Activated B cell treated with CpG ODN at 0.5 μM for 24 hours (primary cell): Measurements from ENCODE around the gene PTPRR. TPM values are rescaled to one million over a fixed set of nuclear protein-coding genes. Genes with fewer than 3 reads are reported as not detected.

Source experiments
- ATAC-seq: fragments of 200-7000 bp; cut with Tn5 transposase; one replicate; pipeline ENCODE4 v1.10.0; 2021; ENCODE audit warnings: low read depth, mild to moderate bottlenecking, moderate library complexity
- CTCF ChIA-PET: fragments of 350-600 bp; sonication (Branson Sonifier 250); formaldehyde crosslinking; loops from one replicate; lab custom pipeline; 2021; ENCODE audit warnings: antibody characterized with exemption; lab: Charles Lee
- POLR2A ChIA-PET: fragments of 350-600 bp; sonication (Branson Sonifier 250); formaldehyde crosslinking; loops from one replicate; lab custom pipeline; 2021; ENCODE audit warnings: antibody characterized with exemption; lab: Charles Lee
- DNase-seq: peaks from one replicate; pipeline ENCODE4 v3.0.0; 2022
- H3K27ac Mint-ChIP-seq: one replicate; pipeline ENCODE4 v1.8.0; 2020; ENCODE audit warnings: mixed read lengths
- H3K27me3 Mint-ChIP-seq: one replicate; pipeline ENCODE4 v1.8.0; 2021; ENCODE audit warnings: mixed read lengths
- H3K36me3 Mint-ChIP-seq: one replicate; pipeline ENCODE4 v1.8.0; 2021; ENCODE audit warnings: low read depth, mixed read lengths
- H3K4me1 Mint-ChIP-seq: one replicate; pipeline ENCODE4 v1.8.0; 2021; ENCODE audit warnings: mixed read lengths
- H3K4me3 Mint-ChIP-seq: one replicate; pipeline ENCODE4 v1.8.0; 2020; ENCODE audit warnings: mild to moderate bottlenecking, mixed read lengths
- H3K9me3 Mint-ChIP-seq: one replicate; pipeline ENCODE4 v1.8.0; 2020; ENCODE audit warnings: mixed read lengths
- intact Hi-C: fragments of 100-400 bp; cut with micrococcal nuclease; formaldehyde crosslinking; loops from one replicate; pipeline ENCODE4 v1.15.1; 2024
- total RNA-seq: library from RNA; stranded (reverse); gene quantifications from 2 replicates; pipeline ENCODE4 v1.2.3, GENCODE V29; 2022
- TF ChIP-seq, protein P1 (sequence below): fragments of 200-600 bp; IDR thresholded peaks from one replicate; pipeline ENCODE4 v1.8.0; 2022; ENCODE audit warnings: antibody characterized with exemption, mild to moderate bottlenecking

PTPRR gene
- total RNA-seq, 1 donor from 2014 or later, result not detected

DNA sequence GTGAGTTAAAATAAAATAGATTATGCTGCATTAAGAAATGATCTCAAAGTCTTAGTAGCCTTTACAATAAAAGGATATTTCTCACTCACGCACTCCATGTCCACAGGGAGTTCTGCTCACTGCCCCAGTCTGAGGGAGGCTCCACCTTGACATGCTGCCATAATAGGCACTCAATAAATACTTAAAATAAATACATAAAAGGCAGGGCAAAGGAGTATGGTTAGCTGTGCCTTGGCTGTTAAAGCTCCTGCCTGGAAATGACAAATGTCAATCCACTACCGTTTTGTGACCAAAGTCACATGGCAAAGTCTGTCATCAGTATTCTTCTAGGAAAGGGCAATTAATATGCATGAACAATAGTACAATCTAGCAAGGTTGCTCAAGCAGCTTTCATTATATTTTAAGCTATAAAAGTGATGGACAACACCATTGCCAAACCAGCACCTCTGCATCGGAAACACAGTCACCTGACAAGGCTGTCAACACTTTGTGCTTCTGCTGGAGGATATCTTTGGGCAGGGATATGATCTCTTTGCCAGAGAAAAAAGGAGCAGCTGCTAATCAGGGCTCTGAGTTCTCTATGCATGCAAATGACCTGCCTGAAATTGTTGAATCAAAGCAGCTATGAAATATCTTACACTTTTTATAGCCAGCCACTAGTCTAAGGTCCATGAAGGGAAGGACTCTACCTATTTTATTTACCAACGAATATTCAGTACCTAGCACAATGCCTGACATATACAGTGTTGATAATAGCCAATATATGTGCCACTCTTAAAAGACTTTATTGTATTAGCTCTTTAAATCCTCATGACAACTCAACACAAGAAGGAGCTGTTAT is 90.1 kb downstream of the PTPRR start:
- ChIA-PET POLR2A (no interaction called here), CTCF (no interaction called here)
- no peak for ATAC-seq

DNA sequence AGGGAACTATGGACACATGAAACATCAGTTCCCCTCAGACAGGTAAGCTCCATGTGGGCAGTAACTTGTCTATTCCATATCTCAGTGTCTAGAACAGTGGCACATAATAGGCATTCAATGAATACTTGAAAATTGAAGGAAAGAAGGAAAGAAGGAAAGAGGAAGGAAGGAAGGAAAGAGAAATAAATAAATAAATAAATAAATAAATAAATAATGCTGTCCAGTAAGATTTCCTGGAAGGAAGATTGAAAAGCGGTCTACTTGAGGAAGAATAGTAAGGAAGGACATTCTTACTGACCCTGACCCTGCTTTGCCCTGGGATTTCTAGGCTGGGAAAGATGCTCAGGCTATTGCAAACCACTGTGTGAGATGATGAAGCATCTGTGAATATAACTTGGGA is 91.5 kb downstream of the PTPRR start:
- H3K4me1 Mint-ChIP-seq, result no peaks in the 10 kb centered on the region
- ATAC-seq, result no peak
- H3K27me3 Mint-ChIP-seq, result no peaks in the 10 kb centered on the region
- intact Hi-C loops, result no loop called here
- no peak for DNase-seq
- TF ChIP-seq, protein P1, sequence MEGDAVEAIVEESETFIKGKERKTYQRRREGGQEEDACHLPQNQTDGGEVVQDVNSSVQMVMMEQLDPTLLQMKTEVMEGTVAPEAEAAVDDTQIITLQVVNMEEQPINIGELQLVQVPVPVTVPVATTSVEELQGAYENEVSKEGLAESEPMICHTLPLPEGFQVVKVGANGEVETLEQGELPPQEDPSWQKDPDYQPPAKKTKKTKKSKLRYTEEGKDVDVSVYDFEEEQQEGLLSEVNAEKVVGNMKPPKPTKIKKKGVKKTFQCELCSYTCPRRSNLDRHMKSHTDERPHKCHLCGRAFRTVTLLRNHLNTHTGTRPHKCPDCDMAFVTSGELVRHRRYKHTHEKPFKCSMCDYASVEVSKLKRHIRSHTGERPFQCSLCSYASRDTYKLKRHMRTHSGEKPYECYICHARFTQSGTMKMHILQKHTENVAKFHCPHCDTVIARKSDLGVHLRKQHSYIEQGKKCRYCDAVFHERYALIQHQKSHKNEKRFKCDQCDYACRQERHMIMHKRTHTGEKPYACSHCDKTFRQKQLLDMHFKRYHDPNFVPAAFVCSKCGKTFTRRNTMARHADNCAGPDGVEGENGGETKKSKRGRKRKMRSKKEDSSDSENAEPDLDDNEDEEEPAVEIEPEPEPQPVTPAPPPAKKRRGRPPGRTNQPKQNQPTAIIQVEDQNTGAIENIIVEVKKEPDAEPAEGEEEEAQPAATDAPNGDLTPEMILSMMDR, result no peak
- no peak overlapping the region for H3K4me3 Mint-ChIP-seq
- H3K36me3 Mint-ChIP-seq, result no peaks in the 10 kb centered on the region
- no peak overlapping the region for H3K27ac Mint-ChIP-seq
- CTCF ChIA-PET, result no interaction called here
- no peaks in the 10 kb centered on the region for H3K9me3 Mint-ChIP-seq
- POLR2A ChIA-PET, result no interaction called here

More for the DNA sequence above, 90.1 kb downstream of the PTPRR start:
- DNase-seq, result no peak
- Mint-ChIP-seq H3K9me3 (no peaks in the 10 kb centered on the region), H3K27ac (no peak overlapping the region), H3K27me3 (no peaks in the 10 kb centered on the region), H3K4me3 (no peak overlapping the region), H3K36me3 (no peaks in the 10 kb centered on the region), H3K4me1 (no peaks in the 10 kb centered on the region)
- TF ChIP-seq, protein P1, result no peak
- intact Hi-C loops, result no loop called here

DNA sequence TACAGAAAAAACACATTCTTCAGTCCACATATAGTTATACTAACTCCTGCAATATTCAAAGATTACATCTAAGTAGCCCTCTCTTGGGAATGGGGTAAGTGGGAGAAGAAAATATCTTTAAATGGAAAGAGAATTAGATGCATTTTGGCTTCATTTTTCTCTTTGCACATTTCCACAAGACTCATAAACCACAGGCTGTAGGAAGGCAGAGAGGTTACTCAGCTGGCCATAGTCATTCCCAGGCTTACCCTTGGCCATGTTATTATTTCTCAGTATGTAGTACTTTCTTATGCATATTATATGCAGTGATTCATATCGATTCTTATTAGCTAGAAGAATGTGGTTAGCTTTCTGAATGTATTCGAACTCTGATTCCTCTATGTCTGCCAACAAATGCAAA is 92.2 kb downstream of the PTPRR start:
- ChIA-PET CTCF (no interaction called here), POLR2A (no interaction called here)
- no peak for ATAC-seq
- intact Hi-C loops, result no loop called here
- Mint-ChIP-seq H3K36me3 (no peaks in the 10 kb centered on the region), H3K27me3 (no peaks in the 10 kb centered on the region), H3K9me3 (no peaks in the 10 kb centered on the region), H3K4me1 (no peaks in the 10 kb centered on the region), H3K4me3 (no peak overlapping the region), H3K27ac (no peak overlapping the region)
- TF ChIP-seq, protein P1, result no peak
- DNase-seq, result no peak

DNA sequence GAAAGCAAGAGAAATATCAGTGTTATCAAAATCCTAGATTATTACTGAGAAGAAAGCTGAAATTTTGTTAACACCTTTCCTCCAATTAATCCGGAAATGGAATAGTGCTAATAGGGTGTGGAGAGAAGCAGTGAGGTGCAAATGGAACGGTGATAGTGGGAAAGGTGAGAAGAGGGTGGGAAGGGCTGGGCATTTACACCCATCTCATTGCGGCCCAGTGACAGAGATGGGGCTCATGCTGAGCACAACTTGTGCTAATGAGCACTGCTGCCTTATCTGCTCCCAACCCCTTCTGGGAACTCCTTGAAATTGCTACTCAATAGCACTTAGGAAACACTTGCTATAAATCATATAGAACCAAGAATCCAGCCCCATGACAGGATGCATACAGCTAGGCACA is 94.4 kb downstream of the PTPRR start:
- no peaks in the 10 kb centered on the region for H3K36me3 Mint-ChIP-seq
- CTCF ChIA-PET, result no interaction called here
- H3K4me1 Mint-ChIP-seq, result no peaks in the 10 kb centered on the region
- H3K9me3 Mint-ChIP-seq, result no peaks in the 10 kb centered on the region
- TF ChIP-seq, protein P1, result no peak
- H3K27me3 Mint-ChIP-seq, result no peaks in the 10 kb centered on the region
- no peak for ATAC-seq
- no peak for DNase-seq
- intact Hi-C loops, result no loop called here
- POLR2A ChIA-PET, result no interaction called here
- H3K27ac Mint-ChIP-seq, result no peak overlapping the region
- no peak overlapping the region for H3K4me3 Mint-ChIP-seq

DNA sequence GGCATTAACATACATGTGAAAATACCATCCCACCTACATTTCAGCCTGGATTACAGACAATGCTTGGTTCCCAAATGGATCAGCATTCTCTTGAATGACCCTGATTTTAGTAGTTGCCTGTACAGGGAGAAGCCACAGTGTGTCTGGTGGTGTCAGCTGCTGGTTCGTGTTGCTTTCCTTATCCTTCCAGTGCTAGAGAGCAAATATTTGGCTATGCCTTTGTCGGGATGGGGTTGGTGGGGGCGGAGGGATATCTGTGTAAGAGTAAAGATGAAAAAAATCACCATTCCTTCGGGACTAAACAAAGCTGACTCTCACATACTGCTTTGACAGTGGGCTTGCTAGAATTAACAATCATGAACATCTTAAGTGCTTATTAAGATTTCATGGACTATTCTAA is 96.0 kb downstream of the PTPRR start:
- ChIA-PET POLR2A (no interaction called here), CTCF (no interaction called here)
- ATAC-seq (no peak), DNase-seq (no peak)
- Mint-ChIP-seq H3K36me3 (no peaks in the 10 kb centered on the region), H3K27ac (no peak overlapping the region), H3K9me3 (peaks cover 3% of the 10 kb centered on the region), H3K4me3 (no peak overlapping the region), H3K27me3 (no peaks in the 10 kb centered on the region), H3K4me1 (no peaks in the 10 kb centered on the region)
- TF ChIP-seq, protein P1, result no peak
- intact Hi-C loops, result no loop called here
